GM12801 (cell line): ENCODE results near the gene REEP5.

ENCODE experiments used
- TF ChIP-seq, protein P1 (sequence below): IDR thresholded peaks from one replicate; pipeline ENCODE4 v1.5.1; 2011; ENCODE audit warnings: control low read depth; ENCODE audit not compliant: insufficient read length; ENCODE audit errors: extremely low read depth

The REEP5 gene

GRCh38 chr5:112847306-112847705, 74.7 kb downstream of the REEP5 start:
- TF ChIP-seq, protein P1, sequence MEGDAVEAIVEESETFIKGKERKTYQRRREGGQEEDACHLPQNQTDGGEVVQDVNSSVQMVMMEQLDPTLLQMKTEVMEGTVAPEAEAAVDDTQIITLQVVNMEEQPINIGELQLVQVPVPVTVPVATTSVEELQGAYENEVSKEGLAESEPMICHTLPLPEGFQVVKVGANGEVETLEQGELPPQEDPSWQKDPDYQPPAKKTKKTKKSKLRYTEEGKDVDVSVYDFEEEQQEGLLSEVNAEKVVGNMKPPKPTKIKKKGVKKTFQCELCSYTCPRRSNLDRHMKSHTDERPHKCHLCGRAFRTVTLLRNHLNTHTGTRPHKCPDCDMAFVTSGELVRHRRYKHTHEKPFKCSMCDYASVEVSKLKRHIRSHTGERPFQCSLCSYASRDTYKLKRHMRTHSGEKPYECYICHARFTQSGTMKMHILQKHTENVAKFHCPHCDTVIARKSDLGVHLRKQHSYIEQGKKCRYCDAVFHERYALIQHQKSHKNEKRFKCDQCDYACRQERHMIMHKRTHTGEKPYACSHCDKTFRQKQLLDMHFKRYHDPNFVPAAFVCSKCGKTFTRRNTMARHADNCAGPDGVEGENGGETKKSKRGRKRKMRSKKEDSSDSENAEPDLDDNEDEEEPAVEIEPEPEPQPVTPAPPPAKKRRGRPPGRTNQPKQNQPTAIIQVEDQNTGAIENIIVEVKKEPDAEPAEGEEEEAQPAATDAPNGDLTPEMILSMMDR: no peak

DNA sequence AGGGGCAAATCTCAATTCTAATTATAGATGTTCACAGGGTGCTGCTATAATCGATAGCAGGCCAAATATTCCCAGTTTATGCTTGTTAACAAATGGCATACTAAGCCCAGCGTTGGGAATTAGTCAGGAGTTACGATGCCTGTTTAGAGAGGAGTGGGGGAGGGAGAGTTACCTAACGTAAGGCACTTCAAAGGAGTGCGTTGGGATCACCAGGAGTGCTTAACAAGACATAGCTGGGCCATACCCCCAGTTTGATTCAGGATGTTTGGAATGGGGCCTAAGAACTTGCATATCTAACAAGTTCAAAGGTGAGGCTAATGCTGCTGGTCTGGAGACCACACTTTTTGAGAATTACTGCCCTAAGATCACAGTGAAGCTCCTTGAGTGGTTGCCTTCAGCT, 75.5 kb downstream of the REEP5 start:
- TF ChIP-seq, protein P1: no peak

DNA sequence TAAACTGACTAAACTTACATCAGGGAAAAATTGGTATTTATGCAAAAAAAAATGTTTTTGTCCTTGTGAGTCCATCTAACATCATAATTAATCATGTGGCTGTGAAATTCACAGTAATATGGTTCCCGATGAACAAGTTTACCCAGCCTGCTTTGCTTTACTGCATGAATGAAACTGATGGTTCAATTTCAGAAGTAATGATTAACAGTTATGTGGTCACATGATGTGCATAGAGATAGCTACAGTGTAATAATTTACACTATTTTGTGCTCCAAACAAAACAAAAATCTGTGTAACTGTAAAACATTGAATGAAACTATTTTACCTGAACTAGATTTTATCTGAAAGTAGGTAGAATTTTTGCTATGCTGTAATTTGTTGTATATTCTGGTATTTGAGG, 77.5 kb downstream of the REEP5 start:
- TF ChIP-seq, protein P1: no peak

DNA sequence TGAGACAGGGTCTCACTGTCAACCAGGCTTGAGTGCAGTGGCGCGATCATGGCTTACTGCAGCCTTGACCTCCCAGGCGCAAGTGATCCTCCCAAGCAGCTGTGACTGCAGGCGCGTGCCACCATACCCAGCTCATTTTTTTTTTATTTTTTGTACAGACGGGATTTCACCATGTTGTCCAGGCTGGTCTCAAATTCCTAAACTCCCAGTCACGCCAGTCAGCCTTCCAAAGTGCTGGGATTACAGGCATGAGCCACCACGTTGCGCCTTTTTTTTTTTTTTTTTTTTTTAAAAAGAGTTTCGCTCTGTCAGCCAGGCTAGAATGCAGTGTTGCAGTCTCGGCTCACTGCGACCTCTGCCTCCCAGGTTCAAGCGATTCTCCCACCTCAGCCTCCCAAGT, 88.1 kb downstream of the REEP5 start:
- TF ChIP-seq, protein P1: no peak

DNA sequence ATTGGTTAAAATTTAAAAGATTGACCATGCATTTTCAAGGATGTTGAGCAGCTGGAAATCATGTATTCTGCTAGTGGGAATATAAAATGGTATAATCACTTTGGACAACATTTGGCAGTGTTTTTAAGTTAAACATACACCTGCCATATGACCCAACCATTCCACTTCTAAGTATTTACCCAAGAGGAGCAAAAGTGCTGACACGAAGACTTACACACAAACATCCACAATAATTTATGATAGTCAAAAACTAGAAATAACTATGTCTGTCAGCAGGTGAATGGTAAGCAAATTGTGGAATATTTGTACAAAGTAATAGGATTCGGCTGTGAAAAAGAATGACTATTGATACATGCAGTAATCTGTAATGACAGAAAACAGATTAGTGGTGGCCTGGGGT, 91.6 kb downstream of the REEP5 start:
- TF ChIP-seq, protein P1: no peak
